Stomach (tissue), 4 donors: ENCODE data around the gene PLCH1.

Experiments used
- CTCF ChIP-seq, 7 experiments: fragments of 450-650 bp in 4 of 7; fragments of 200-600 bp in 3 of 7; sonication (generic) in 3 of 7; IDR thresholded peaks; one replicate each; pipeline ENCODE4 v1.5.1; 2016 to 2019; ENCODE audit warnings: antibody characterized with exemption in 7 of 7, control low read depth in 2 of 7, mild to moderate bottlenecking in 1 of 7
- EP300 ChIP-seq: sonication (generic); formaldehyde crosslinking; IDR thresholded peaks from one replicate; pipeline ENCODE4 v1.6.1; 2017; ENCODE audit warnings: antibody characterized with exemption
- POLR2A ChIP-seq, 4 donors: fragments of 450-650 bp; IDR thresholded peaks; one replicate each; pipeline ENCODE4 v1.6.1; 2016; ENCODE audit warnings: antibody characterized with exemption in 4 of 4, control low read depth in 2 of 4, mild to moderate bottlenecking in 1 of 4, moderate library complexity in 1 of 4
- POLR2AphosphoS5 ChIP-seq, 3 donors: sonication (generic); formaldehyde crosslinking; IDR thresholded peaks; one replicate each; pipeline ENCODE4 v1.6.1; 2016; ENCODE audit warnings: antibody characterized with exemption in 3 of 3

GRCh38 chr3:155512867-155513261 is 232.0 kb downstream of the PLCH1 start:
- TF ChIP-seq POLR2A (IDR thresholded peaks at IDR 0.05) (no peak), CTCF (IDR thresholded peaks at IDR 0.05) (no peak), EP300 (no peak), POLR2AphosphoS5 (IDR thresholded peaks at IDR 0.05) (no peak)
